Measurements from ENCODE around the gene DDX28.

The DDX28 gene

GRCh38 chr16:67989322-67990017 lies 33.6 kb downstream of the DDX28 start:
- Histone ChIP-seq H3K9me3 (ENCODE audit: severe bottlenecking) (no peaks in the 10 kb centered on the region), H3K4me3 (ENCODE audit: low read depth, low read length) (no peak overlapping the region), H3K27ac (no peak overlapping the region), H3K27me3 (ENCODE audit: insufficient read depth, low read depth, severe bottlenecking) (no peaks in the 10 kb centered on the region), H3K36me3 (no peaks in the 10 kb centered on the region)
- no peak for DNase-seq
- no peak for TF ChIP-seq CTCF (IDR thresholded peaks at IDR 0.05; ENCODE audit: low read depth, low read length)

GRCh38 chr16:67988675-67989074 lies 34.4 kb downstream of the DDX28 start:
- Histone ChIP-seq H3K36me3 (no peaks in the 10 kb centered on the region), H3K27me3 (ENCODE audit: insufficient read depth, low read depth, severe bottlenecking) (no peaks in the 10 kb centered on the region), H3K4me3 (ENCODE audit: low read depth, low read length) (no peak overlapping the region), H3K9me3 (ENCODE audit: severe bottlenecking) (no peaks in the 10 kb centered on the region), H3K27ac (no peak overlapping the region)
- no peak for DNase-seq
- no peak for TF ChIP-seq CTCF (IDR thresholded peaks at IDR 0.05; ENCODE audit: low read depth, low read length)

- no peak for TF ChIP-seq CTCF (IDR thresholded peaks at IDR 0.05; ENCODE audit: low read depth, low read length)
- H3K27ac ChIP-seq, result no peak overlapping the region
- no peaks in the 10 kb centered on the region for H3K27me3 ChIP-seq (ENCODE audit: insufficient read depth, low read depth, severe bottlenecking)
- H3K36me3 ChIP-seq, result no peaks in the 10 kb centered on the region
- H3K9me3 ChIP-seq (ENCODE audit: severe bottlenecking), result no peaks in the 10 kb centered on the region
- DNase-seq, result no peak
- no peak overlapping the region for H3K4me3 ChIP-seq (ENCODE audit: low read depth, low read length)
These were observed 35.4 kb downstream of the DDX28 start for GRCh38 chr16:67987460-67988160.

- H3K4me3 ChIP-seq (ENCODE audit: low read depth, low read length), result no peak overlapping the region
- no peak for DNase-seq
- no peaks in the 10 kb centered on the region for H3K36me3 ChIP-seq
- no peaks in the 10 kb centered on the region for H3K27me3 ChIP-seq (ENCODE audit: insufficient read depth, low read depth, severe bottlenecking)
- H3K27ac ChIP-seq, result no peak overlapping the region
- H3K9me3 ChIP-seq (ENCODE audit: severe bottlenecking), result no peaks in the 10 kb centered on the region
- TF ChIP-seq CTCF (IDR thresholded peaks at IDR 0.05; ENCODE audit: low read depth, low read length), result no peak
These were observed 36.1 kb downstream of the DDX28 start for GRCh38 chr16:67986949-67987348.

GRCh38 chr16:67982011-67982696 lies 40.9 kb downstream of the DDX28 start:
- Histone ChIP-seq H3K4me3 (ENCODE audit: low read depth, low read length) (no peak overlapping the region), H3K36me3 (no peaks in the 10 kb centered on the region), H3K27ac (no peak overlapping the region), H3K27me3 (ENCODE audit: insufficient read depth, low read depth, severe bottlenecking) (no peaks in the 10 kb centered on the region), H3K9me3 (ENCODE audit: severe bottlenecking) (no peaks in the 10 kb centered on the region)
- DNase-seq, result no peak
- no peak for TF ChIP-seq CTCF (IDR thresholded peaks at IDR 0.05; ENCODE audit: low read depth, low read length)

Measured in WERI-Rb-1 (cell line).